Uterus (tissue), 2 donors: Measurements from ENCODE around the gene HIVEP2.

ENCODE experiments used
- POLR2A ChIP-seq, 2 donors: fragments of 450-650 bp; IDR thresholded peaks; one replicate each; pipeline ENCODE4 v1.6.1; 2016; ENCODE audit warnings: antibody characterized with exemption in 2 of 2, mild to moderate bottlenecking in 1 of 2, moderate library complexity in 1 of 2
- TF ChIP-seq, protein P1 (sequence below), 4 experiments: fragments of 200-600 bp in 2 of 4; fragments of 450-650 bp in 2 of 4; sonication (generic) in 2 of 4; IDR thresholded peaks; one replicate each; pipeline ENCODE4 v1.5.1; 2016 to 2019; ENCODE audit warnings: antibody characterized with exemption in 4 of 4, mild to moderate bottlenecking in 2 of 4, moderate library complexity in 1 of 4

DNA sequence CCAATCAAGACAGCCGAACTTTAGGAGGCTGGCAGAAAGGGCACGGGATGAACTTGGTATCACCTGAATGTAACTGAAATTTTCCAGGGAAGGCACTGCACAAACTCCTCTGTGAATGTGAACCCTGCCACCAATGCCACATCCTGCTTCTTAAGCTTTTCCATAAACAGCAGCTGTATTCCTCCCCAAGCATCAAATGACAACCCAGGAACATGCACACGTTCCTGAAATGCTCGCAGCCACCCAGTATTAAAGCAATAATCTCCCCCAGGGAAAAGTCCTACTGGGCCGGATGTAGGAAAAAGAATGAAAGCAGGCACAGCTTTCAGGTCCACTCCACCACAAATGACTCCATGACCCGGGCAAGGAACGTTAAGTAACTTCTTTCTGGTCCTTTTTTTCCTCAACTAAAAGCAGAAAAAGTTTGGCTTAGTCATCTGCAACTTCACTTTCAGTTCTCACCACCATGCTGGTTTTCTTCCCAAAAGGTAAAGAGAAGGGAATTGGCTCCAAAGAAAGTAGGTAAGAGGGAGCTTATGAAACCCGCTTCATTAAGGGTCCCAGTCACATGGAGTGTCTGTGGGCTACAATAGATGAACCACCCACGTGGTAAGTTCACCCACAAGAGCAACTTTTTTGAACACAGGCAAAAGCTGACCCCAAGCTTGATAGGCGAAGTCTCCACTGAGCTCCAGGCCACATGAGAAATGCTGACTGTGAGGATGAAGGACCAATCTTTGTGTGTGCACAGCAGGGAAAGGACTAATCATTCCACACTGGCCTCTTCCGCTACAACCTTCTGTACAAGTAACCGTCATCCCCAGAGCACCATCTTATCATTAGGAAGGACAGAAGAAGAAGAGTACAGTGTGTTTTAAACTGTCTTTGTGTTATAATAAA, 90.1 kb downstream of the HIVEP2 start:
- TF ChIP-seq POLR2A (IDR thresholded peaks at IDR 0.05): no peak
- TF ChIP-seq, protein P1, sequence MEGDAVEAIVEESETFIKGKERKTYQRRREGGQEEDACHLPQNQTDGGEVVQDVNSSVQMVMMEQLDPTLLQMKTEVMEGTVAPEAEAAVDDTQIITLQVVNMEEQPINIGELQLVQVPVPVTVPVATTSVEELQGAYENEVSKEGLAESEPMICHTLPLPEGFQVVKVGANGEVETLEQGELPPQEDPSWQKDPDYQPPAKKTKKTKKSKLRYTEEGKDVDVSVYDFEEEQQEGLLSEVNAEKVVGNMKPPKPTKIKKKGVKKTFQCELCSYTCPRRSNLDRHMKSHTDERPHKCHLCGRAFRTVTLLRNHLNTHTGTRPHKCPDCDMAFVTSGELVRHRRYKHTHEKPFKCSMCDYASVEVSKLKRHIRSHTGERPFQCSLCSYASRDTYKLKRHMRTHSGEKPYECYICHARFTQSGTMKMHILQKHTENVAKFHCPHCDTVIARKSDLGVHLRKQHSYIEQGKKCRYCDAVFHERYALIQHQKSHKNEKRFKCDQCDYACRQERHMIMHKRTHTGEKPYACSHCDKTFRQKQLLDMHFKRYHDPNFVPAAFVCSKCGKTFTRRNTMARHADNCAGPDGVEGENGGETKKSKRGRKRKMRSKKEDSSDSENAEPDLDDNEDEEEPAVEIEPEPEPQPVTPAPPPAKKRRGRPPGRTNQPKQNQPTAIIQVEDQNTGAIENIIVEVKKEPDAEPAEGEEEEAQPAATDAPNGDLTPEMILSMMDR (IDR thresholded peaks at IDR 0.05): no peak
